GM15510 (cell line): ENCODE measurements around the gene GCK.

ENCODE experiments used
- POLR2A ChIP-seq: IDR thresholded peaks from 3 replicates; pipeline ENCODE4 v1.6.1; 2011; ENCODE audit warnings: borderline replicate concordance; ENCODE audit not compliant: insufficient read length; ENCODE audit errors: extremely low read depth

The GCK gene

DNA sequence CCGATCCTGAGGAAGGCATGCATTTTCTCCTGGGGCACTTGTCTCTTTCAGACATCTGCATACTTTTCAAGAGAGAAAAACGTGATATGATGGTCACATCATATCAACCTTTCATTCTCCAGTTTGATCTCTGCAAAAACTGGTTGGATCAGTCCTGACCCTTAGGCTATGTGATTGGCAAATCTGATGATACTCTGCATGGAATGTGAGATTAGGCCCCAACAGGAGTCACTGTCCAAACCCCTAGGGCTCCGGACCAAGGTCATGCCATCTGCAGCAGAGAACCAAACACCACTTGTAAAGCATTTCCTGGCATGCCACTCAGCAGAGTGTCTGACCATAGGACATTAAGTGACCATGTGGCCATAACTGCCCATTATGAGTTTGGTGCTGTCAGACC is 8.6 kb downstream of the GCK start:
- no peak for TF ChIP-seq POLR2A

DNA sequence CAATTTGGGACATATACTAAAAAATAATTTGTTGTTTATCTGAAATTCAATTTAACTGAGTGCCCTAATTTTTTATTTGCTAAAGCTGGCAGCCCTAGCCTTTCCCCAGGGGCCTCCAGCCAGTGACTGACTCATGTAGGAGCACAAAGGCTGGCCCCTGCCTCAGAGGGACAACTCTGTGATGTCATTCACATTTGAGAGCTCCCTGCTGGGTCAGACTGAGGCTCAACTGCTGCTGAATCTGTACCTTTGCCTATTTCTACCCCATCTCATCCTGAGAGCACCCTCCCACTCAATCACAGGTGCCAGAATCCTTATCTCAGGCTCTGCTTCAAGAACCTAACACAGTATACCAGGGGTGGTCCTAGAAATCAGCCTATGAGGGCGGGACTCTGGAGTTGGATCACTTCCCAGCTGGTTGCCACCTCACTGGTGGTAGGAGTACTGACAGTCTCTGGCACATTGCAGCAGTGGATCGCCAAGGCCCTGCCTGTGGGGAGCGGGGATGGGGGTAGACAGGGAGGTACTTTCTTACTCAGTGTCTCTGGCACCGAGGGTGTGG is 11.6 kb downstream of the GCK start:
- TF ChIP-seq POLR2A: no peak

DNA sequence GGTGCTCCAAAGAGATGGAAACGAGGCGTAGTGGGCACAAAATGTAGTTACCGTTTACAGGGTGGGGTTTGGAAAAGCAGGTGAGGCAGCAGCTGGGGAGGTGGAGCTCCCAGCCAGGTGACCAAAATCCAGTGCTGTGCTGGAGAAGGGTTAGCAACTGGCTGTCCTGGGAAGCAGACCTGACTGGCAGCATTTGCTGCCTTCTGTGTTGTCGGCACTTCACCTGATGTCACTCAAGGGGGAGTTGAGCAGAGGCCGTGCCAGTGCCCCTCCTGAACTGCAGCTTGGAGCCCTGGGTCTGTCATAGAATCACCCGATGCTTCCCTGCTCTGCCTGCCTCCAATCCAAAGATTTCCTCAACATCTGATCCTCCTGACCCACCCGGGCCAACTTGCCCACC is 12.8 kb downstream of the GCK start:
- no peak for TF ChIP-seq POLR2A

DNA sequence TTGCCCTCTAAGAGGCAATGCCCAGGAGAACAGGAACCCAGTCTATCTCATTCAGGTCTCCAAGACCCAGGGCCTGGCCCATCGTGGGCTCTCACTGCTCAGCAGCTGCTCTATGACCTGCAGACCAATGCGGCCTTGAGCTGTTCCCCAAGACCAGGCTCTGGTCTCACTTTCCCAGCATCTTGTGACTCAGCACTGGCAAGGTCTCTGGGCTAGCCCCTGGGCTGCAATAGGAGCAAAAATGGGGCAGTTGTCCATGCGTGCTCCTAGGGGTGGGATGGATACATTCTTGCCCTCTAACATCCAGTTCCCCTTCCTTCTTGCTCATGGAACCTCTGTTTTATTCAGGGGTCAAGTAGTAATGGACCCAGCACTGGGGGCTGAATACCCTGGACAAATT is 13.5 kb downstream of the GCK start:
- no peak for TF ChIP-seq POLR2A

DNA sequence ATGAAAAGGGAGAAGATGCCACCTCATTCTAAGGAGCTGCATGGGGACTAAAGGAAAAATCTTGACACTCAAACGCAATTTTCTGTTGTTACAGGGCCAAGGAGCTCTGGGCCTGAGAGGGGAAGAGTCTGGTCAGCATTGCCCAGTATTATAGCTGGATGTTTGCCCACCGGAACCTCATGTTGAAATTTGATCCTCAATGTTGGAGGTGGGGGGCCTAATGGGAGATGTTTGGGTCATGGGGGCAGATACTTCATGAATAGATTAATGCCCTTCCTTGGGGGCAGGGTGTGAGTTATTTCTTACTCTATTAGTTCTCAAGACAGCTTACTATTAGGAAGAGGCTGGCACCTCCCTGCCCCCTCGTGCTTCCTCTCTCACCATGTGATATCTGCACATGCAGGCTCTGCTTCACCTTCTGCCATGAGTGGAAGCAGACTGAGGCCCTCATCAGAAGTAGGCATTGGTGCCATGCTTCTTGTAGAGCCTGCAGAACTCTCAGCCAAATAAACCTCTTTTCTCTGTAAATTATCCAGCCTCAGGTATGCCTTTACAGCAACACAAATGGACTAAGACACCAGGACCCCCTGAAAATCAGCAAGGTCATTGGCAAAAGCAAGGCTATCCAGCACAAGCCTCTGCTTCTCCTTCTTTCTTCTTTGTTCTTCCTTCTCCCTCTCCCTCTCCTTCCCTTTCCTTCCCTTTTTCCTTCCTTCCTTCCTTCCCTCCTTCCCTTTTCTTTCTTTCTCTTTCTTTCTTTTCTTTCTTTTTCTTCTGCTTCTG is 15.1 kb downstream of the GCK start:
- TF ChIP-seq POLR2A: no peak

DNA sequence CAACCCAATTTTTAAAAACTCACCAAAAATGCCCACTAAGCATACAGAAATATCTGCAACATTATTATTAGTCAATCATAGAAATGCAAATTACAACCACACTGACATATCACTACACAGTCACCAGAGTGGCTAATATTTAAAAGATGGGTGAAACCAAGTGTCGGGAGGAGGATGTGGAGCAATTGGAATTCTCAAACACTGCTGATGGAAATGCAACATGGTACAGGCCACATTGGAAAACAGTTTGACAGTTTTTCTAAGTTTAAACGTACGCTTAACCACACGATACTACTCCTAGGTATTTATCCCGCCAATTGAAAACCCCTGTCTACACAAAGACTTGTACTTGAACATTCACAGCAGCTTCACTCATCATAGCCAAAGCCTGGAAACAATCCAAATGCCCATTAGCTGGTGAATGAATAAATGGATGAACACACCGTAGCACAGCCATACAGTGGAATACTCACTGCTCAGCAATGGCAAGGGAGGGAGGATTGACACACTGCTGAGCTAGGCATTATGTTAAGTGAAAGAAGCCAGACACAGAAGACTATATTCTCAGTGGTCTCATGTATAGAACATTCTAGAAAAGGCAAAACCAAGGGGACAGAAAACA is 16.3 kb downstream of the GCK start:
- TF ChIP-seq POLR2A: no peak

DNA sequence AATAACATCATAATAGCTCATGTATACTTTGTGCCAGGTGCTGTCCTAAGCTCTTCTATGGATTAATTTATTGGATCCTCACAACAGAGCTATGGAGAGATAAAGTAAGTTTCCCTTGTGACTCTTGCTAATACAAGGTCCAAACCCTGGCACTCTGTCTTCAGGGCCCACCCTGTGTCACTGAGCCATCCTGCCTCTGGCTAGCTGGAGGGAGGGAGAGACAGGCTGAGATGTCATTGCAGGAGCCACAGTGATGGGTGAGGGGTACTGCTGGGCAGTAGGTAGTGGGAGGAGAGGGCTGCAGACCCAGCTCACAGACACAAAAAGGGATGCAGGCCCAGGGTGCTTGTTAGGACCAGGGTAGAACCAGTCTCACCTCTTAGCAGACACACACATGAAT is 16.9 kb downstream of the GCK start:
- TF ChIP-seq POLR2A: no peak

DNA sequence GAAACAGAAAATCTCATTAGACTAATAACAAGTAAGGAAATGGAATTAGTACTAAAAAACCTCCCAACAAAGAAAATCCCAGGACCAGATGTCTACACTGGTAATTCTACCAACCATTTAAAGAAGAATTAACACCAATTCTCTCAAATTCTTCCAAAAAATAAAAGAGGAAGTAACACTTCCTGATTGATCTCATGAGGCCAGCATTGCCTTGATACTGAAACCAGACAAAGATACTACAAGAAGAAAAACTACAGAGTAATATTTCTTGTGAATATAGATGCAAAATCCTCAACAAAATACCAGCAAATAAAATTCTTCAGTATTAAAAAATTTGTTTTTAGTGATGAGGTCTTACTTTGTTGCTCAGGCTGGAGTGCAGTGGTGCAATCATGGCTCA is 21.3 kb downstream of the GCK start:
- no peak for TF ChIP-seq POLR2A

DNA sequence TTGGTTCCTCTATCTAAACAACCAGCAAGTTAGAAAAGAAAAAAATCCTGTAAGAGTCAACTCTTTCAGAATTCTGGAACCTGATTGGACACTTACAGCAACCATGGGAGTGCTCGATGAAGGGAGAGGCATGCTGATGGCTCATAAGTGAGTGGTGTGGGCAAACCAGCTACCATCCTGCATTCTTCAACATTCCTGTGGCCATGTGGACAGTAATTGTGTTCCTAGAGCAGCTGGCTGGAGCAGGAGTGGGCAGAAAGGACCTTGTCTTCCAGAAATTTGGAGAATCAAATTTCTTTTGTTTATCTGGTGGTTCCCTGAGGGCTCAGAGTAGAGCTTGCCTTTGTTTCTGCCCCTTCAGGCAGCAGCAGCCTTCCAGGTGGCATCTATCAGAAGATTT is 25.6 kb downstream of the GCK start:
- TF ChIP-seq POLR2A: no peak

DNA sequence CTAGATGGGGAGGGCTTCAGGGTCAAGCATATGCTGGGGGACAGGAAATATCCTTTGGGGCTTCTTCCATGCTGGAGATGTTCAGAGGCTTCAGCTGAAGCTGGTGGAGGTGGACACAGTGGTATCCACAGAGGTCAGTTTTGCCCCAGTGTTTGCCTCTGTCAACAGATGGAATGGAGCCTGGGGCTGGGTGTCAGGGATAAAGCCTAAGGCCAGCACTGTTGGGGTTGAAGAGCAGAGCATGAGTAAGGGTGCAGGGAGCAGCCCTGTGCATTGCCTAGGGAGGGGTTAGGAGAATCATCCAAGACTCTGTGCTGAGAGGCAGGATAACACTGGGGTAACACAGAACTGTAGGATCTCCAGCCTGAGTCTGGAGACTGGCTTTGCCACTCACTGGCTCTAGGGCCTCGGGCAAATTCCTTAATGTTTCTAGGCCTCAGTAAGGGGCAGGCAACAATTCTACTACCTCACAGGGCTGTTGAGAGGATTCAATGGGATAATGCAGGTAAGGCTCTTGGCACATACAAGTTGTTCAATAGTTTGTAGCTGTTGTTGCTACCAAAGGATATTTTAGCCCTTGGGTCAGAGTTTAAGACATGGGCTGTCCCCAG is 26.3 kb downstream of the GCK start:
- no peak for TF ChIP-seq POLR2A

DNA sequence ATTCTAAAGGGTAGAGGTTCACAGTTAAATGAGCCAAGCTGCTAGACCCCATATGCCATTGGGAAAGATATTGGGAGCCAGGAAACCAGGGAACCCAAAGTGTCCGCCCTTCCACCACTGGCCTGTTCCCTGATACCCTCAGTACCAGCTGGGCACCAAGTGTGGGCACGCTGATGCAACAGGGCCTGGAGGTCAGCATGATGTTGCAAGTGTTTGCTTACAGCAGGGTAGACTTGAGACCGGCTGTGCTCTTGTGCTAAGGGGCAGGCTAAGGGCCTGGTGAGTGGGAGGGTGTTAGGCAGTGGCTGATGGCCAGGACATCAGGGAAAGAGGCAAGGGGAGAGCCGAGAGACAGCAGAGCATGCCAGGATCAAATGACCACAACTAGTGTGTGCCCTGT is 27.1 kb downstream of the GCK start:
- no peak for TF ChIP-seq POLR2A

DNA sequence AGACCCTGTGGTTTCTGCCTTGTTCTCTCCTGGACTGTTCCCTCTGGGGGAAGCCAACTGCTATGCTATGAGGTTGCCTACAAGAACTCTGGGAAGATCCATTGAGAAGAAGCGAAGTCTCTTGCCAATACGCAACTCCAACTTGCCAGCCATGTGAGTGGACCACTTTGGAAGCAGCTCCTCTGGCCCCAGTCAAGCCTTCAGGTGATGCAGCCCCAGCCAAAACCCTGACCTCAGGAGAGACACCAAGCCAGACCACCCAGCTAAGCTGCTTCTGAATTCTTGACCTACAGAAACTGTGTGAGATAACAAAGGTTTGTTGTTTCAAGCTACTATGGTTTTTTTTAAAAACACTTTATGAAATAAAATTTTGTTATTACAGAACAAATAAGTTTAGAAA is 27.9 kb downstream of the GCK start:
- TF ChIP-seq POLR2A: no peak

DNA sequence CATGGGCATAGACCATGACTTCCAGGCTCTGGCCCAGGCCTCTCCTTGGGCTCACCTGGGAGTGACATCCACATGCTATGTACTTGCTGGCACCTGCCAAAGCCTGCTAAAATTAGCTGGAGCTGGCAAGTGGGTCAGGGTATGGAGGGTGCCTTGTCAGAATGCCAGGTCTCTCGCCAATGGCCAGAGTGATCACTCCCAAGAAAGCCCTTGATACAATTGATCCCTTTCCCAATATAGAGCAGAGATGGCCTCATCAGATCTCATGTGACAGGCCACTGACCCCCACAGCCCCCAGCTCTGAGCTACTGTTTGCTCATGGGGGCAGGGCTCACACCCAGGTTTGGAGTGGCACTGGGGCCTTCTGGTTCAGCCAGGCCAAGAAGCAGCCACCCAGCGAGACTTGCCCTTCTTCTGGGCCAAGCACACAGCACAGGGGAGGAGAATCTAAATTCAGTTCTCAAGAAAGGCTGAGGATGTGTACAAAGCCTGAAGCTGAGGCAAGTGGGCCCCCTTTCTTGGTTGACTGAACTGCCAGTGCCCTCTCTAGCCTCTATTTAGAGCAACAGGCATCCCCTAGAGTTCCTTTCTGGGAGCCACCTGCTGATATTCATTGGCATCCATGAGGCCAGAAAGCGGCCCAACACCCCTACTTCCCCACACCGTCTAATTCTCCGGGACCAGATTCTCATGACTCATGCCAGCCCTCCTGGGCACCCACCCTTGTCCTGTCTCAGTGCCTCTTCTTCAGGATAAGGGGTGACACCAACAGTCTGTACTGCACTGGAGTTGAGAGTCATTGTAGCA is 29.2 kb downstream of the GCK start:
- no peak for TF ChIP-seq POLR2A

DNA sequence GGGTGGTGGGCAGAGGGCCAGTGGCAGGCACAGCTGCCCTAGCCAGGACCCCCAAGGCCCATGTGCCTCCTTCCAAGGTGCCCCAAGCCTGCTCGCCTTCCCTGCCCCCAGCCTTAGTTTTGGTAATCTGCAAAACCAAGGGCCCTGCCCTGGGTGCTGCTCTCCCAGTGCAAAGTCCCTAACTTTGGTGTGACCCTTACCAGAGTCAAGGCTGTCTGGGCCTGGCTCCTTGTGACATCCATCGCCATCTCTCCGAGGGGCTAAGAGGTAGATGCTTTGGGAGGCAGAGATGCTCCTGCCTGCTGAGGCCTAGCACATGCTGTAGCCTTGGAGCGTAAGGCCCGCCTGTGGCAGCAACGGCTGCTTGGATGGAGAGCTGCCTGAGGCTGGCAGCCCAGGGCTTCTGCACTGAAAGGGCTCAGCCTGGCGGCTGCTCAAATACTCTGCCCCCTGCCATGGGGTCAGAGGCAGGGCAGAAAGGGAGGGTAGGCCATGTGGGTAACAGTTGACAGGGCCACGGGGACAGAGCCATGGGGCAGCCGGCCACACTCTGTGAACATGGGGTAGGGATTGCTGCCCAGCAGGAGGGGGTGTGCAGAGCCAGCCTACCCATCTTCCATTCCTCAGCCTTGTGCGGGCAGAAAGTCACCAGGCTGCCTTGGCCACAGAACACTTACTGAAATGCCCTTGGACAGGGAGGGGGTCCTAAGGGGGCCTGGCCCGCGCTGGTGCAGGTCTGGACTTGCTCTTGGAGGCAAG is 30.2 kb downstream of the GCK start:
- no peak for TF ChIP-seq POLR2A
